Measurements from ENCODE around the gene CUTC. TPM values are rescaled to one million over a fixed set of nuclear protein-coding genes. Genes with fewer than 3 reads are reported as not detected.

Gene CUTC
- total RNA-seq, 1 experiment from 2014 or later: 21.6 TPM

DNA sequence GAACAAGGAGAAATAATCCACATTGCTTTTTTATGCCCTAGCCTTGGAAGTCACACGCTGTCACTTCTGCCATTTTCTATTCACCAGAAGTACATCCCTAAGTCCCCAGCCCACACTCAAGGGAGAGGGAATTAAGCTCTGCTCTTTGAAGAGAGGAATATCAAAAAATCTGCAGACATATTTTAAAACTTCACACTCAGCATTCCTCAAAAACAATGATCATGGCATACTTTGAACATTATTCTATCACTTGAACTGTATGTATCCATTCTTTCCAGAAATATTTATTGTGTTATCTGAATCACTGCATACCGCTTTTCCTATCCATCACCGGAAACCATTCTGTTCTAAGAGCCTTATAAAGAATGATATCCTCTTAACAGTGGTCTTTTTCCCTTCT lies 59.8 kb downstream of the CUTC start:
- H3K9ac ChIP-seq (ENCODE audit: extremely low read depth, insufficient read length, low read length): no peak overlapping the region
- no peak overlapping the region for H2BK5ac ChIP-seq (ENCODE audit: insufficient read length, low read length)
- no peak overlapping the region for H4K5ac ChIP-seq (ENCODE audit: insufficient read length, low read depth, low read length)
- H4K91ac ChIP-seq (ENCODE audit: insufficient read length, low read depth, low read length): no peak overlapping the region
- no peaks in the 10 kb centered on the region for H3K23me2 ChIP-seq (ENCODE audit: insufficient read length, low read depth, low read length, poor library complexity, severe bottlenecking)
- H3K27ac ChIP-seq (ENCODE audit: insufficient read length, low read depth, low read length): no peak overlapping the region
- TF ChIP-seq, protein P1, sequence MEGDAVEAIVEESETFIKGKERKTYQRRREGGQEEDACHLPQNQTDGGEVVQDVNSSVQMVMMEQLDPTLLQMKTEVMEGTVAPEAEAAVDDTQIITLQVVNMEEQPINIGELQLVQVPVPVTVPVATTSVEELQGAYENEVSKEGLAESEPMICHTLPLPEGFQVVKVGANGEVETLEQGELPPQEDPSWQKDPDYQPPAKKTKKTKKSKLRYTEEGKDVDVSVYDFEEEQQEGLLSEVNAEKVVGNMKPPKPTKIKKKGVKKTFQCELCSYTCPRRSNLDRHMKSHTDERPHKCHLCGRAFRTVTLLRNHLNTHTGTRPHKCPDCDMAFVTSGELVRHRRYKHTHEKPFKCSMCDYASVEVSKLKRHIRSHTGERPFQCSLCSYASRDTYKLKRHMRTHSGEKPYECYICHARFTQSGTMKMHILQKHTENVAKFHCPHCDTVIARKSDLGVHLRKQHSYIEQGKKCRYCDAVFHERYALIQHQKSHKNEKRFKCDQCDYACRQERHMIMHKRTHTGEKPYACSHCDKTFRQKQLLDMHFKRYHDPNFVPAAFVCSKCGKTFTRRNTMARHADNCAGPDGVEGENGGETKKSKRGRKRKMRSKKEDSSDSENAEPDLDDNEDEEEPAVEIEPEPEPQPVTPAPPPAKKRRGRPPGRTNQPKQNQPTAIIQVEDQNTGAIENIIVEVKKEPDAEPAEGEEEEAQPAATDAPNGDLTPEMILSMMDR (conservative IDR thresholded peaks at IDR 0.05): no peak
- no peak overlapping the region for H2BK12ac ChIP-seq (ENCODE audit: insufficient read length, low read depth, low read length)
- no peak overlapping the region for H2BK20ac ChIP-seq (ENCODE audit: low read depth, low read length, poor library complexity, severe bottlenecking)
- H3K56ac ChIP-seq (ENCODE audit: insufficient read length, low read depth, low read length): no peak overlapping the region
- H3K36me3 Mint-ChIP-seq (ENCODE audit: insufficient read depth in 1 of 3, low read depth in 3 of 3): no peaks in the 10 kb centered on the region
- no peaks in the 10 kb centered on the region for H3K4me1 ChIP-seq (ENCODE audit: insufficient read depth, low read length)
- no peak overlapping the region for H3K14ac ChIP-seq (ENCODE audit: insufficient read depth, low read length)
- H3K18ac ChIP-seq (ENCODE audit: insufficient read length, low read depth, low read length): no peak overlapping the region
- no peaks in the 10 kb centered on the region for H3K9me3 Mint-ChIP-seq
- no peak overlapping the region for H3K23ac ChIP-seq (ENCODE audit: insufficient read length, low read depth, low read length)
- H3K4me3 Mint-ChIP-seq: no peak overlapping the region
- H3K4me2 ChIP-seq (ENCODE audit: insufficient read depth, insufficient read length, low read length): no peak overlapping the region
- no peaks in the 10 kb centered on the region for H3K9me3 ChIP-seq (ENCODE audit: control insufficient read depth, low read depth, low read length)
- no peaks in the 10 kb centered on the region for H3K79me1 ChIP-seq (ENCODE audit: insufficient read depth, low read depth, low read length, poor library complexity, severe bottlenecking)
- no peaks in the 10 kb centered on the region for H3K4me1 Mint-ChIP-seq
- H4K8ac ChIP-seq (replicated peaks; ENCODE audit: insufficient read length, low read depth, low read length): no peak overlapping the region
- H3K27me3 ChIP-seq (ENCODE audit: insufficient read depth, low read length): no peaks in the 10 kb centered on the region
- H4K20me1 ChIP-seq (ENCODE audit: control insufficient read depth, insufficient read depth, insufficient read length): no peaks in the 10 kb centered on the region
- H3K79me2 ChIP-seq (ENCODE audit: insufficient read depth, low read length): no peaks in the 10 kb centered on the region
- WGBS (ENCODE audit: extremely low coverage, insufficient read length, low lambda C conversion rate): no CpG with 5 or more reads among the region's 3 CpGs
- no peak overlapping the region for H3T11ph ChIP-seq (ENCODE audit: low read length)
- H3K27me3 Mint-ChIP-seq (ENCODE audit: low read depth): peaks cover 7% of the 10 kb centered on the region; the same call in 1 of the 2 replicates
- no peak overlapping the region for H2BK120ac ChIP-seq (ENCODE audit: low read depth, low read length, poor library complexity, severe bottlenecking)
- no peak overlapping the region for H2AFZ ChIP-seq (ENCODE audit: low read length)
- H2BK15ac ChIP-seq (ENCODE audit: low read depth, low read length): no peak overlapping the region
- no peak for DNase-seq
- H3K4ac ChIP-seq (ENCODE audit: low read depth, low read length): no peak overlapping the region
- H3K27ac Mint-ChIP-seq: no peak overlapping the region
- no peak overlapping the region for H2AK5ac ChIP-seq (ENCODE audit: insufficient read length, low read length)

All from H9 (cell line).